Mesangial cell (primary cell): Measurements from ENCODE around the gene HYAL2. TPM values are rescaled to one million over a fixed set of nuclear protein-coding genes. Genes with fewer than 3 reads are reported as not detected.

Experiments
- total RNA-seq: library from RNA; depleted of rRNA; stranded (reverse); fragments of >200 nt; gene quantifications from 2 replicates; pipeline ENCODE4 v1.2.3, GENCODE V29; 2015

Gene HYAL2, protein sequence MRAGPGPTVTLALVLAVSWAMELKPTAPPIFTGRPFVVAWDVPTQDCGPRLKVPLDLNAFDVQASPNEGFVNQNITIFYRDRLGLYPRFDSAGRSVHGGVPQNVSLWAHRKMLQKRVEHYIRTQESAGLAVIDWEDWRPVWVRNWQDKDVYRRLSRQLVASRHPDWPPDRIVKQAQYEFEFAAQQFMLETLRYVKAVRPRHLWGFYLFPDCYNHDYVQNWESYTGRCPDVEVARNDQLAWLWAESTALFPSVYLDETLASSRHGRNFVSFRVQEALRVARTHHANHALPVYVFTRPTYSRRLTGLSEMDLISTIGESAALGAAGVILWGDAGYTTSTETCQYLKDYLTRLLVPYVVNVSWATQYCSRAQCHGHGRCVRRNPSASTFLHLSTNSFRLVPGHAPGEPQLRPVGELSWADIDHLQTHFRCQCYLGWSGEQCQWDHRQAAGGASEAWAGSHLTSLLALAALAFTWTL
- total RNA-seq = 155 and 163 TPM in 2 replicates

DNA sequence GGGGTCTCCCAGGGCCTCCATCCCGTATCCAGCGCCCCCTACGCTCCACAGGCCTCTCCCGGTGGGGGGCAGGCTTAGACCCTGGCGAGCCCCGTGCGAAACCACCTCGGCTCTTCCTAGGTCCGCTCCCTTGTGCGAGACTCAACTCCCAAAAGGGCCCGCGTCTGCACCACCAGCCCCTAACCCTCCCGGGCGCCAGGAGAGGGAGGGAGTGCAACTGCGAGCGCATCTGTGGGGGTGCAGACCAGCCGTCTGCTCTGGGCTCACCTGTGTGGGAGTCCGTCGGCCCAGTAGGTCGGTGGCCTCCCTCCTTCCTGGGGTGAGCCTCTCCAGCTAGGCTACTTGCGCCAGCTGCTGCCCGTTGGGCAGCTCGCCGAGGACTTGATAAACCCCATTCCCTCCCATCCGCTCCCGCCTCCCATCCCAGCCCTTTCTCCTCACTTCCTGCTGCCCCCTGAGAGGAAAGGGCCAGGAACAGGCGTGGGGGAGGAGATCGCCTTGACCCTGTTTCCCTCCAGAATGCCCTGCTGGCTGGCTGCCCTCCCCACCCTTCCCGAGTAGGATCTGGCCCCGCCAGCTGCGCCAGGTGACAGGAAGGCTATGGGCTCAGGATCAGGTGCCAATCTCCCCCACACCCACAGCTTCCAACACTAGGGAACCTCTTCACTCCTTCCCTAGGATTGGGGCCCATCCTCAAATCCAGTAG, at the start of gene HYAL2:
Gene HYAL2 (minus strand): TSS at position 360 of the 706 bp plus-strand sequence. CDS start 2,256 bp downstream, outside the sequence.

DNA sequence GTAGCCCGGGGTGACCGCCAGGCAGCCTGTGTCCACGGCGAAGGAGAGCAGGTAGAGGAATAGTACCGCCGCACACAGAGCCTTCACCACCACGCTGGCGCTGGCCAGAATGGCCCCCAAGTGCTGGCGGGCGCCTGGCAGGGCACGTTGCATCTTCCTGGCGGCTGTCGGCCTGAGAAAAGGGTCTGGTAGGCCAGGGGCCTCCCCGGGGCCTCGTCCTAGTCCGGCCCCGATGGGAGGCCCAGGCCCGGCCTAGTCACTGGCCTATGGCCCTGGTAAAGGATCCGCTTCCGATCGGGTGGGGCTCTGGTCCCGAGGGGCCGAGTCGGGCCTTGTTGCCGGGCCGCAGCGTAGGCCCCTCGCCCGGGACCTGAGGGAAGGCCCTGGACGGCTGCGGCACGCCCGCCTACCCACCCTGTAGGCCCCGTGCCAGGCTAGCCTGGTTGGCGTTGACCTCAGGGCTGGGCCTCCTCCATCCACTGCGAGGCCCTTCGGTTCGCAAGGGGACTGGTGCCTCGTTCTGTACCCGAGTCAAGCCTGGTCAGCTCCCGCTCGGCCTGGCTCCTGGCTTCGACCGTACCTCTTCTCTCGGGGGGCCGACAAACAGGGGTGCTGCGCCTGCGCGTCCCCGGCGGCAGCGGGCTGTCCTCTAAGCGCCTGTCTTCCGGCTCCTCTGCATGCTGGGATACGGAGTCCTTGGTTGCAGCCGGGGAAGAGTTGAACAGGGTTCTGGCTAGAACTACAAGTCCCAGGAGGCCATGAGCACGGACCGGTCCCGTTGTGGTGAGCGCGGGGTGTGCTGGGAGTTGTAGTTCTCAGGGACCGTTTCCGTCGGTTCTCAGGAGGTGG, 36.6 kb upstream of the HYAL2 start, which contains the start of gene TMEM115:
Gene TMEM115 (minus strand): TSS at position 611 of the 849 bp plus-strand sequence. CDS start 458 bp downstream, at position 153.

DNA sequence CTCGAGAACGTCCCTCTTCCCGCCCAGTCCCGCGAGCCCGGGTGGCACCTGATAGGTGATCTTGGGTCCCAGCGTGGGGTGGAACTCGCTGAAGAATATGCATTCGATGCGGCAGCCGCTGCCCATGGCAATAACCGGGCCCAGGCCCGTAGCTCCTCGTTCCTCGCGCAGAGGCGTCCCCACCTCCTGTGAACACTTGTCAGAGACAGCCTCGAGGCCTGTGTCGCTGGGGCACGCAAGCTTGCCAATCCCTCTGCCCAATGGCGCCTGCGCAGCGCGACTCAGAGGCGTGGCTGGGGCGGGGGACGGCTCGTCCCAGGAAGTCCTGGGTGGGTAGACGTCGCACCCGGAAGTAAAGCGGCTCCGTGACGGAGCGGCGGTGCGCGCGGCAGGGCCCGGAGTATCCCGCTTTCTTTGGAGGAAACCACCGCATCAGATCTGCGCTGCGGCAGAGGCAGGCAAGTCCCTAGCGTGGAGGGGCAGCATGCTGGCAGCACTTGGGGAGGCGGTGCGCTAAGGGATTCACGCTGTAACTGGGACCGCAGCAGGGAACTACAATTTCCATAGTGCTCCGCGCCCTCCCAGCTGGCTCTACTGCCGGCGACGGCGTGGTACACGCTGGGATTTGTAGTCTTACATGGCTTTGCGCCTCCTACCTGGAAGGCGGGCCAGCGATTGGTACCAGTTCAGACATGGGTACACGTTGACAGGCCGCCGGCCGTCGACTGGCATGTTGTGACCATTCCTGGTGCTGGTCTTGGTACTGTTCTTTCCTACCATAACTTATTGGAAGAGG, 28.2 kb upstream of the HYAL2 start, which contains the start of the genes CYB561D2 and NPRL2:
Gene CYB561D2 (plus strand): TSS at position 336 of the 796 bp plus-strand sequence. CDS start 572 bp downstream, outside the sequence.
Gene NPRL2 (minus strand): TSS at position 249 of the 796 bp plus-strand sequence. CDS start 123 bp downstream, at position 126.

DNA sequence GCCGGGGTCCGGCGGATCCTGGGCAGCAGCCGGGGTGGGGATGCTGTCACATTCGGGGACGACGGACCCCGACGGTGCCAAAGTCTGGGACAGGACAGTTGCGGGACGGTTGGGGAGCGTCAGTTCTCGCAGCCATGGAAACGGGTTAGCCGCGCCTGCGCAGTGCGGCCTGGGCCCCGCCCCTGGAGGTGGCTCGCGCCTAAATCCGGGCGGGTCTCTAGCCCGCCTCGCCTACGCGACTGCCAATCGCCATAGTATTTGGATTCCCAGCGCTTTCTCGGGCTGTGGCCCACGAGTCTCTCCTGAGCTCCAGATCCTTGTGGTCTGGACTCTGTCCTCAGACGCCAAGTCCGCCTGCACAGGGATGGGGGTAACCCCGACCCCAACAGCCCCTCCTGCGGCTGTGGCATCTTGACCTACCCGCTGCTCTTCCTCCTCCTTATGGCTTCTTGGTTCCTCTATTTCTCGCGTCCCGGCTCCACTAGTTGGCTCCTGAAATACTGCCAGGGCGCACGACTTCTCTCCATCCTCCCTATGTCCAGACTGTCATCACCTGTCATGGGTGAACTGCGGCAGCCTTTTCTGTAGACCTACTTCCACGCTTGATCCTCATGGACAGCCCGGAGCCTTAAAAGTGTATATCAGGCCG, 23.2 kb upstream of the HYAL2 start, which contains the start of gene ZMYND10:
Gene ZMYND10 (minus strand): TSS at position 147 of the 649 bp plus-strand sequence. CDS start 153 bp downstream, outside the sequence.

DNA sequence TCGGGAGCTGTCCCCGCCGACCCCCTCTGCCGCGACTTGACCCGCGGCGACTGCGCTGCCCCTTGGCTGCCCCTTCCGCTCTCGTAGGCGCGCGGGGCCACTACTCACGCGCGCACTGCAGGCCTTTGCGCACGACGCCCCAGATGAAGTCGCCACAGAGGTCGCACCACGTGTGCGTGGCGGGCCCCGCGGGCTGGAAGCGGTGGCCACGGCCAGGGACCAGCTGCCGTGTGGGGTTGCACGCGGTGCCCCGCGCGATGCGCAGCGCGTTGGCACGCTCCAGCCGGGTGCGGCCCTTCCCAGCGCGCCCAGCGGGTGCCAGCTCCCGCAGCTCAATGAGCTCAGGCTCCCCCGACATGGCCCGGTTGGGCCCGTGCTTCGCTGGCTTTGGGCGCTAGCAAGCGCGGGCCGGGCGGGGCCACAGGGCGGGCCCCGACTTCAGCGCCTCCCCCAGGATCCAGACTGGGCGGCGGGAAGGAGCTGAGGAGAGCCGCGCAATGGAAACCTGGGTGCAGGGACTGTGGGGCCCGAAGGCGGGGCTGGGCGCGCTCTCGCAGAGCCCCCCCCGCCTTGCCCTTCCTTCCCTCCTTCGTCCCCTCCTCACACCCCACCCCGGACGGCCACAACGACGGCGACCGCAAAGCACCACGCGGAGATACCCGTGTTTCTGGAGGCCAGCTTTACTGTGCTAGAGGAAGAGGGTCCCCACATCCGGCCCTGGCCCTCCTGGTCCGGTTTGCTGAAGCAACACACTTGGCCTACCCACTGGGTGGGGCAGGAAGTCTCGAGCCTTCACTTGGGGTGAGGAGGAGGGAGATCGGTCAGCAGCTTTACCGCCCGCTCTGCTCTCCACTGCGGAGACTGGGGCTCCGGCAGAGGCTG, 18.1 kb upstream of the HYAL2 start, which contains the start of gene RASSF1:
Gene RASSF1 (minus strand): TSS at position 389 of the 882 bp plus-strand sequence. CDS start 31 bp downstream, at position 358.

DNA sequence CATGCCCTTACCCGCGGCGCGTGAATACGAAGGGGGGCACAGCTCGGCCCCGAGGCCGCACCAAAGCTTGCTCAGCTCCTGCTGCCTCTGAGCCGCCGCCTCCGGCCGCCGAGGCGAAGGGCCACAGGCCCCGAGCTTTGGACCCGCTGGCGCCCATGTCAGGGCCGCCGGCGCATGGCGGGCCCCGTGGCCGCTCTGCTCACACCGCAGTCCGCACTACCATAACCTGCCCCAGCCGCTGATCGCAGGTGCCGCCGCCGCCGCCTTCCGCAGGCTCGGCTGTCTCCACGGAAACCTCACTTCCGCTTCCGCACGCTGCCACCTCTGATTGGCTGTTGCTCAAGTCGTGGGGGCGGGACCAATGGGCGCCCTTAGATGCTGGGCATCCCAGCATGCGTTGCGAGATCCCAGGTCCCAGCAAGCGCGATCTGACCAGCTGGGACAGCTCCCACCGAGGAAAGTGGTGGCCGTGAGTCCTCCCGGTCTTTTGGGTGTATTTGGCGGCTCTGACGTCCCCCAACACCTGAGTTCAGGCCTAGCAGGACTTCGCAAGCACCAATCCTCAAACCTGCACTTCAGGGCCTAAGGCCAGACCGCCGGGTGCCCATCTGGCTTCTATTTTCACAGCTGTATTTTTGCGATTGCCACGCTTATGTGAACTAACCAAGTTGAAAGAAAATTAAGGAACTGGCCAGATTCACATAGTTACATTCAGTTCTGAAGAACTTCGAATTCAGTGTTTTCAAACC, 5.6 kb upstream of the HYAL2 start, which contains the start of gene TUSC2:
Gene TUSC2 (minus strand): TSS at position 281 of the 749 bp plus-strand sequence. CDS start 124 bp downstream, at position 157.

DNA sequence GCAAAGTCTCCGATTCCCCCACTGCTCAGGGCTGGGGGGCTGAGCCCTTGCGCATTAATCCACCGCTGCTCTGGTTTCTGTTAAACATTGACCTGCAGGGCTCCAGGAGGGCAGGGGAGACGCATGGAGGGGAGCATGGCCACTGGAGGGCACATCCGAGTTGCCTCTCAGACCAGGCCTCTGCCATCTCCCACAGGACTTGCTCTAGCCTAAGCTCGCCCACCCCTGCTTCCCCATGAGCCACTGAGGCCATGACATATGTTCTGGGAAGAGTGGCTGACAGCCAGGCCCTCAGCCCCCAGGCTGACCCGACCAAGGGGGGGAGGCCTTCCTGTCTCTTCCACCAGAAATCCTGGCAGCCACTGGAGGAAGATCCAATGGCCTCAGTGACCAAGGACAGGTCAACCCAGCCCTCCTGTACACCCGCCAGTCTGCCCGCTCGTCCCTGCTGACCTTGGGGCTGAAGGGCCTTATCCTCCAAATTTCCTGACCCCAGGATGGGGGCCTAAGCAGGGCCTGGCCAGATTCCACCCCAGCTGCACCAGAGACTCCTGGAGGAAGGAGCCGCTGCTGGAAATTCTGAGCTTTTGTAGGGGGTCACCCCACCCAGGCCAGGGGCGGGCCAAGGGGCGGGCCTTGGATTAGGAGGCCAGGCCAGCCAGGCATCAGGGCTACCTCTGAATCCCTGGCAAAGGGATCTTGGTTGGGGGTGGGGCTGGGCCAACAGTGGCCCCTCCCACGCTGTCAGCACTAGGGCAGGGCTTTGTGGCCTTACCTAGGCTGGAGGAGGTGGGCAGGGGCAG, 19.3 kb downstream of the HYAL2 start, which contains the start of gene HYAL1:
Gene HYAL1 (minus strand): TSS at position 562 of the 803 bp plus-strand sequence. CDS start 618 bp downstream, outside the sequence.

DNA sequence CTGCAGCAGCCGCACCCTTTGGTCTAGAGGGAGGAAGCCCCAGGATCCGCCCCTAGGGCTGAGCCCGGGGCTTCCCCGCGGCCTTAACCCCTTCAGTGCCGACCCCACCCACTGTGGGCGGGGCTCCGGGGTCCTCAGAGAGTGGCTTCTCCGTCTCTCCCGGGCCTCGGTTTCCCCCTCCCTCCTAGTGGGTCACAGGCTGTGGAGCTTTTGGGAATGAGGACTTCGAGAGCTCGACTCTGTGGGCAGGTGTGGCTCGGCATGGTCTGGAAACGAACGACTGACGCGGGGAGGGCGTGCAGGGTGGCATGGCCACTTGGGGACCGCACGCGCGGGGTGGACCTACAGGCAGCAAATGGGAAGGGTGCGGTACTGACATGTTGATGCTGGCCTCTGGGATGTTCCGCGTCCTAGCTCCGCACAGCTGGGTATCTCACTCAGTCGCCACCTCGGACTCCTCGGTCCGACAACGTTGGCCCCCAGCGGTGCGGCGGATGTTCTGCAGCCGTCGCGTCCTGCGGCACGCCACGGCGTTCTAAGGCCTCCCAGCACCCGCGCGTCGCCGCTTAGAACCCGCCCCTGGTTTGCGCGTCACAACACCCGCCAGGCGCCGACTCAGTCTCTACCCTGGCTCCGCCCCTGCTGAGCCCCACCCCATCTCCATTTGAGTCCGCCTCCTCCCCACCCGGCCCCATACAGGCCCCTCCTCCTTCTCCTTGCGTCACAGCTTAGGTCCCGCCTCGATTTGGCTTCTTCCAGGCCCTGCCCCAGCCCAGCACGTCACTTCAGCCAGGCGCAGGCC, 23.5 kb downstream of the HYAL2 start, which contains the start of the genes HYAL3 and NAA80:
Gene HYAL3 (minus strand): TSS at position 570 of the 802 bp plus-strand sequence. CDS start 3,803 bp downstream, outside the sequence.
Gene NAA80 (minus strand): TSS at position 570 of the 802 bp plus-strand sequence. CDS start 1,942 bp downstream, outside the sequence.

DNA sequence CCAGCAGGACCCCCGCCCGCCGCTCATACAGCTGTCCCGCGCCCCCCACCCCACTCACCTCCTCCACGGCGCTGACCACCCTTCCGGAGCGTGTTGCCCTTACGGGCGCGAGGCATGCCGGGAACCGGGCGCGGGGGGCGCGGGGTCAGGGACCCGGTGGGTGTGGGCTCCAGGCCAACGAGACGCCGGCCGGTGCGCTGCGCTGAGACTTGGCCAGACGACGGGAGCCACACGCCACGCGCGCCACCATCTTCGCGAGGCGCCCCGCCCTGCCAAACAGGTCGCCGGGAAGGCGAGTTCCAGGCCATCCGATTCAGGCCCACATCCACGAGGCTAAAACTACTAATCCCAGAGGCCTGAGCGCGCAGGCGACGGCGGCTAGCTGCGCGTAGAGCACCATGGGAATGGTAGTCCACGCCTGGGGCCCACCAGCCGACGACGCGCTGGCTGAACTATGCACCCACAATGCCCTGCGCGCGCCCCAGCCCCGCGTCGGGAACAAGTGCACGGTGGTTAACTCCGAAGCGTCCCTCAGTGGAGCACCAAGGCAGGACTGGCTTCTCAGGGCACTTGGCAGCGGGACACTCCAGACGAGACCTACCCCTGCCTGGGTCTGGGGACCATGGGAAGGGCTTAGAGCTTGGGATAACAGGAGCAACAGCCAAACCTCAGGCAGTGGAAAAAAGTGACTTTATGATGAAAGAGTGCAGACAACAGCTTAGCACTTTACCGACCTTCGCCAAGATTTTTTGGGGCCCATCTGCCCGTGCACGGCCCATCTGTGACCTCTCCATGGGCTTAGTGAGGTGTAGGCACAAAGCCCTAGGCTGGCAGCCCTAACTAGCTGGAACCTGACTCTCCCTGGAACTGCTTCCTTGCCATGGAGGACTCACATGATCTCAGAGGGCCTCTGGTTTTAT, 30.1 kb downstream of the HYAL2 start, which contains the start of gene IFRD2:
Gene IFRD2 (minus strand): TSS at position 271 of the 920 bp plus-strand sequence. CDS start 155 bp downstream, at position 116.

DNA sequence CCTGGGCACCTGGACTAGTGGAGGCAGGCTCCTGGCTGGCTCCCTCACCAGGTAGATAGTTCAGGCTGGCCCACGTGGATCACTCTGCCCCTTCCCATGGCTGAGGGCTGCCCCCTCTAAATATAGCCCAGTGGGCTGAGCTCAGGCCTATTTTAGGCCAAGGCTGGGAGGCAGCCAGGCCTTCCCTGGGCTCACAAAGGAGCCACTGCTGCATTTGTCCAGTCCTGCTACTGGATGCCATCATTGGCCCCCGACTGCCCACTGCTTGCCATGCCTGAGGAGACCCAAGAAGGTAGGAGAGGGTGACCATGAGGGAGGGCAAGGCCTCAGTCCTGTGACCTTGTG, 43.7 kb downstream of the HYAL2 start, which contains the start of gene LSMEM2:
Gene LSMEM2 (plus strand): TSS at position 208 of the 345 bp plus-strand sequence. CDS start 27 bp downstream, at position 235.

DNA sequence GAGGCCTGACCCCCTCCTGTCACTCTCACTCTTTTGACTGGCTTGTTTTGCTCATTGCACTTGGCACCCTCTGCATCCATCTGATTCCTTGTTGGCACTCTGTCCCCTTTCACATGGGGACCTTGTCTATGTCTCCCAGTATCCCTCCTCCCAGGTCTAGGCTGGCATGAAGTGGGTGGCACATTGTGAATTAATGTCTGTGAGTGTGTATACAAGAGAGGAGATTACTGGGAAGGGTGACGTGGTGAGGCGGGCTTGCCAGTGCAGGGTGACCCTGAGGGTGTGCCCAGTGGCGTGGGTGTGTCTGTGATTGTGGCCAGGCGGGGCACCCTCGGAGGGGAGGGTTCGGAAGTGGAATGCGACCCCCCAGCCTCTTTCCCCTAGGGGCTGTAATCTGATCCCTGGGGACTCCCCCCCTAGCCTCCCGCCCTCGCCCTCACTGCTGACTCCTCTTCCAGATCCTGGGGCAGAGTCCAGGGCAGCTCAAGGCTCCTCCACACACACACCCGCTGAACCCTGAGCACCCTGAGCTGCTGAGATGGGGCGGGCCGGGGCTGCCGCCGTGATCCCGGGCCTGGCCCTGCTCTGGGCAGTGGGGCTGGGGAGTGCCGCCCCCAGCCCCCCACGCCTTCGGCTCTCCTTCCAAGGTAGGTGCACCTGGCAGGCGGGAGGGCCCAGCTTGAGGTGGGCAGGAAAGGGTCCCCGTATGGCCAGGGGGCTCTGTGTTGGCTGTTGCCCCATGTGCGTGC, 53.7 kb downstream of the HYAL2 start, which contains the start of gene SEMA3B:
Gene SEMA3B (plus strand): TSS at position 445 of the 749 bp plus-strand sequence. CDS start 94 bp downstream, at position 539.

